Omental fat pad (tissue), 4 donors: ENCODE data around the gene RFPL3. TPM values are rescaled to one million over a fixed set of nuclear protein-coding genes. Genes with fewer than 3 reads are reported as not detected.

Experiments used
- ATAC-seq: fragments of 150-250 bp; one replicate; pipeline ENCODE4 v1.9.1; 2016; ENCODE audit warnings: mild to moderate bottlenecking, moderate library complexity; ENCODE audit not compliant: low FRiP score
- DNase-seq: peaks from one replicate; pipeline ENCODE4 v3.0.0-alpha.2; 2019; ENCODE audit warnings: low spot score
- small RNA-seq: library from RNA; depleted of rRNA; stranded (forward); fragments of <200 nt; gene quantifications from one replicate; pipeline ENCODE3, GENCODE V24; 2016
- total RNA-seq, 4 donors: library from RNA; depleted of rRNA; stranded (reverse); fragments of >200 nt; gene quantifications; one replicate each; pipeline ENCODE4 v1.1.0, GENCODE V29; 2016
- TF ChIP-seq, protein P1 (sequence below), 3 donors: fragments of 450-650 bp; IDR thresholded peaks; one replicate each; pipeline ENCODE4 v1.5.1; 2016 to 2017; ENCODE audit warnings: antibody characterized with exemption in 3 of 3, mild to moderate bottlenecking in 3 of 3, moderate library complexity in 2 of 3

RFPL3 gene
- total RNA-seq, 4 donors from 2014 or later: not detected

GRCh38 chr22:32409977-32410376 lies 52.3 kb downstream of the RFPL3 start:
- DNase-seq: no peak
- TF ChIP-seq, protein P1, sequence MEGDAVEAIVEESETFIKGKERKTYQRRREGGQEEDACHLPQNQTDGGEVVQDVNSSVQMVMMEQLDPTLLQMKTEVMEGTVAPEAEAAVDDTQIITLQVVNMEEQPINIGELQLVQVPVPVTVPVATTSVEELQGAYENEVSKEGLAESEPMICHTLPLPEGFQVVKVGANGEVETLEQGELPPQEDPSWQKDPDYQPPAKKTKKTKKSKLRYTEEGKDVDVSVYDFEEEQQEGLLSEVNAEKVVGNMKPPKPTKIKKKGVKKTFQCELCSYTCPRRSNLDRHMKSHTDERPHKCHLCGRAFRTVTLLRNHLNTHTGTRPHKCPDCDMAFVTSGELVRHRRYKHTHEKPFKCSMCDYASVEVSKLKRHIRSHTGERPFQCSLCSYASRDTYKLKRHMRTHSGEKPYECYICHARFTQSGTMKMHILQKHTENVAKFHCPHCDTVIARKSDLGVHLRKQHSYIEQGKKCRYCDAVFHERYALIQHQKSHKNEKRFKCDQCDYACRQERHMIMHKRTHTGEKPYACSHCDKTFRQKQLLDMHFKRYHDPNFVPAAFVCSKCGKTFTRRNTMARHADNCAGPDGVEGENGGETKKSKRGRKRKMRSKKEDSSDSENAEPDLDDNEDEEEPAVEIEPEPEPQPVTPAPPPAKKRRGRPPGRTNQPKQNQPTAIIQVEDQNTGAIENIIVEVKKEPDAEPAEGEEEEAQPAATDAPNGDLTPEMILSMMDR (IDR thresholded peaks at IDR 0.05): no peak
- ATAC-seq: no peak

DNA sequence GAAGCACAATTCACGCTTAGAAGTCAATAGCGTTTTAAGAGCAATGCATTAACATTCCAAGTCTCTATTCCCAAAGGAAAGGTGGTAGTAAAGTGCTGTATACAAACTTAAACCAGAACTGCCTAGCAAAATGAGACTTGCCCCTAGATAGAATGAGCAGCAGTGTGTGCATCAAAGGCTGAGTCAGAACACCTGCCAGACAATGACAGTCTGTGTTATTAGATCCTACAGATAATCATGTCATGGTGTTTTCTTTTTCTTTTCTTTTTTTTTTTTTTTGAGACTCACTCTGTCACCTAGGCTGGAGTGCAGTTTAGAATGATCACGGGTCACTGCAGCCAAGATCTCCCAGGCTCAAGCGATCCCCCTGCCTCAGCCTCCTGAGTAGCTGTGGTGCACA lies 52.8 kb downstream of the RFPL3 start:
- TF ChIP-seq, protein P1 (IDR thresholded peaks at IDR 0.05): no peak
- DNase-seq (no peak), ATAC-seq (no peak)

Small RNA genes within 50 kb of the gene (small RNA-seq; reads per million reads assigned to genes)
- gene AL021937.2 (not detected), gene IGLVIVOR22-2 (not detected), gene RF02171 (not detected), gene RF02172 (not detected)

Other genes with a start within 250 kb of the RFPL3 start
- not detected for gene C22orf42, start 198.6 kb upstream of the RFPL3 start, total RNA-seq
- under 1 TPM in 1 of 4 donors, not detected in 3; 0.36 TPM for gene RFPL2, start 152.8 kb upstream of the RFPL3 start, total RNA-seq
- 1 to 10 TPM in 2 of 4 donors, under 1 TPM in 2; 0.46 to 6.5 (median 0.96) TPM for gene SLC5A4, start 102.5 kb upstream of the RFPL3 start, total RNA-seq
- gene RTCB, start 54.4 kb downstream of the RFPL3 start, total RNA-seq: 10 to 100 TPM; 56.1 to 61.7 (median 58.6) TPM
- not detected for gene BPIFC, start 106.6 kb downstream of the RFPL3 start, total RNA-seq
- 10 to 100 TPM; 74.3 to 91.3 (median 83.3) TPM for gene FBXO7, start 116.9 kb downstream of the RFPL3 start, total RNA-seq